A549 treated with Mapracorat at 1 μM for 4 hours (cell line): ENCODE results near the gene TSEN15. TPM values are rescaled to one million over a fixed set of nuclear protein-coding genes. Genes with fewer than 3 reads are reported as not detected.

ENCODE experiments used
- total RNA-seq: library from RNA; stranded (reverse); fragments of 200-300 nt; extraction: Qiagen RNA extraction; gene quantifications from 5 replicates; pipeline ENCODE4 v1.2.3, GENCODE V29; 2022

Gene TSEN15
- total RNA-seq = 27.3 to 31.2 TPM (median 30.3 TPM) in 5 replicates

GRCh38 chr1:184051485-184052193 lies at the start of gene TSEN15:
Gene TSEN15 (plus strand): TSS chr1:184051730. CDS start chr1:184051756, 26 bp downstream.

Other genes starting within 250 kb of the TSEN15 start
- 0.64 to 0.95 TPM (median 0.82 TPM) in 5 replicates for gene RGL1, start 246.6 kb upstream of the TSEN15 start, total RNA-seq
- gene COLGALT2, start 14.0 kb upstream of the TSEN15 start, total RNA-seq = 0.07 to 0.28 TPM (median 0.19 TPM) in 5 replicates